GM12878 (cell line): ENCODE results near the gene POLR1A. TPM values are rescaled to one million over a fixed set of nuclear protein-coding genes. Genes with fewer than 3 reads are reported as not detected.

Source experiments
- ATAC-seq: fragments of 200-7000 bp; cut with Tn5 transposase; 3 replicates; pipeline ENCODE4 v1.9.1; 2020; ENCODE audit warnings: mild to moderate bottlenecking, moderate library complexity
- BruUV-seq: library from RNA; stranded (reverse); fragments of 400-500 nt; replicated peaks from 2 replicates; lab custom pipeline; 2021; lab: Mats Ljungman, UMichigan
- CTCF ChIA-PET: fragments of 300-600 bp; sonication (Branson Sonifier 250); formaldehyde crosslinking; extraction: SDS; loops from one replicate; lab custom pipeline; 2021; ENCODE audit warnings: inconsistent platforms; lab: Yijun Ruan, JAX
- POLR2A ChIA-PET: fragments of 350-600 bp; formaldehyde crosslinking; extraction: SDS; loops from one replicate; lab custom pipeline; 2021; ENCODE audit warnings: inconsistent platforms; lab: Charles Lee
- RAD21 ChIA-PET: fragments of 300-600 bp; sonication (Branson Sonifier 250); formaldehyde crosslinking; loops from one replicate; lab custom pipeline; 2023; ENCODE audit warnings: antibody characterized with exemption; ENCODE audit not compliant: unreplicated experiment; lab: Charles Lee
- SMC1A ChIA-PET: fragments of 300-600 bp; sonication (Branson Sonifier 250); formaldehyde crosslinking; loops from one replicate; lab custom pipeline; 2023; ENCODE audit not compliant: unreplicated experiment, uncharacterized antibody; lab: Charles Lee
- DNase-seq: peaks from one replicate; pipeline ENCODE4 v3.0.0-alpha.2; 2011; ENCODE audit warnings: low read depth, low spot score
- FAIRE-seq: peaks from 3 replicates; lab custom pipeline; 2011; peaks lifted over from hg19 to GRCh38; lab: Jason Lieb, UNC
- H2AFZ ChIP-seq: 2 replicates; pipeline ENCODE4 v1.6.0; 2011; ENCODE audit warnings: low read depth, low read length, control low read depth; ENCODE audit not compliant: control insufficient read depth
- H3K27ac ChIP-seq: 2 replicates; pipeline ENCODE4 v1.5.1; 2011; ENCODE audit warnings: control low read depth; ENCODE audit not compliant: control insufficient read depth, insufficient read depth
- H3K27me3 ChIP-seq, 2 experiments: replicated peaks in 1 of 2; 2 replicates each; pipeline versions ENCODE4 v1.6.0 to v1.6.1; 2011; ENCODE audit warnings: low read length in 1 of 2; ENCODE audit not compliant: control insufficient read depth in 2 of 2, insufficient read depth in 2 of 2
- H3K36me3 ChIP-seq, 2 experiments: 2 replicates each; pipeline ENCODE4 v1.5.1; 2011; ENCODE audit warnings: low read length in 1 of 2; ENCODE audit not compliant: control insufficient read depth in 2 of 2, insufficient read depth in 2 of 2
- H3K4me1 ChIP-seq: 2 replicates; pipeline ENCODE4 v1.6.1; 2011; ENCODE audit warnings: mild to moderate bottlenecking, low read length, moderate library complexity, mixed read lengths; ENCODE audit not compliant: control insufficient read depth, insufficient read depth
- H3K4me2 ChIP-seq: 2 replicates; pipeline ENCODE4 v1.6.0; 2011; ENCODE audit warnings: control low read depth; ENCODE audit not compliant: control insufficient read depth, insufficient read depth
- H3K4me3 ChIP-seq: fragments of 200-600 bp; sonication (generic); 2 replicates; pipeline ENCODE4 v1.5.1; 2016
- H3K79me2 ChIP-seq: 2 replicates; pipeline ENCODE4 v1.6.0; 2011; ENCODE audit warnings: low read length; ENCODE audit not compliant: control insufficient read depth, insufficient read depth
- H3K9ac ChIP-seq: 2 replicates; pipeline ENCODE4 v1.8.0; 2011; ENCODE audit warnings: low read length, control low read depth, mixed read lengths; ENCODE audit not compliant: control insufficient read depth, insufficient read depth
- H3K9me3 ChIP-seq: replicated peaks from 3 replicates; pipeline ENCODE4 v1.5.1; 2011; ENCODE audit warnings: mild to moderate bottlenecking, low read length; ENCODE audit not compliant: control insufficient read depth, insufficient read depth
- H4K20me1 ChIP-seq: 2 replicates; pipeline ENCODE4 v1.6.0; 2011; ENCODE audit not compliant: control insufficient read depth, insufficient read depth
- CHD1 ChIP-seq: IDR thresholded peaks from 2 replicates; pipeline ENCODE4 v1.6.1; 2012; ENCODE audit warnings: low read depth, low read length, improper control_type of control experiment
- CHD2 ChIP-seq: IDR thresholded peaks from 2 replicates; pipeline ENCODE4 v1.6.1; 2011; ENCODE audit warnings: low read depth, low read length, improper control_type of control experiment, borderline replicate concordance
- CHD4 ChIP-seq: fragments of 200-600 bp; sonication (generic); IDR thresholded peaks from 2 replicates; pipeline ENCODE4 v1.6.1; 2016; ENCODE audit warnings: mild to moderate bottlenecking
- HSF1 ChIP-seq: fragments of 150-350 bp; IDR thresholded peaks from 2 replicates; pipeline ENCODE4 v1.6.1; 2014; ENCODE audit warnings: mild to moderate bottlenecking, low read depth, low read length
- IKZF2 ChIP-seq, 2 experiments: fragments of 450-650 bp; IDR thresholded peaks; 2 replicates each; pipeline ENCODE4 v1.6.1; 2017; ENCODE audit warnings: mild to moderate bottlenecking in 2 of 2, moderate library complexity in 2 of 2
- NBN ChIP-seq: fragments of 450-650 bp; IDR thresholded peaks from 2 replicates; pipeline ENCODE4 v1.6.1; 2016
- NFXL1 ChIP-seq: fragments of 450-650 bp; IDR thresholded peaks from 2 replicates; pipeline ENCODE4 v1.6.1; 2017; ENCODE audit warnings: antibody characterized with exemption, mild to moderate bottlenecking, borderline replicate concordance
- POLR2AphosphoS5 ChIP-seq: IDR thresholded peaks from 2 replicates; pipeline ENCODE4 v1.6.1; 2011; ENCODE audit warnings: mild to moderate bottlenecking, low read length, inconsistent platforms
- RBBP5 ChIP-seq: fragments of 200-600 bp; sonication (generic); conservative IDR thresholded peaks from 2 replicates; pipeline ENCODE4 v1.6.1; 2016
- SPI1 ChIP-seq: IDR thresholded peaks from 2 replicates; pipeline ENCODE4 v1.6.1; 2011; ENCODE audit warnings: low read depth, mild to moderate bottlenecking, low read length, moderate library complexity, borderline replicate concordance; ENCODE audit not compliant: insufficient read depth
- TCF12 ChIP-seq: IDR thresholded peaks from 2 replicates; pipeline ENCODE4 v1.6.1; 2011; ENCODE audit warnings: low read depth, mild to moderate bottlenecking, low read length
- TCF3 ChIP-seq: IDR thresholded peaks from 2 replicates; pipeline ENCODE4 v1.6.1; 2012; ENCODE audit warnings: low read depth, mild to moderate bottlenecking, low read length, borderline replicate concordance; ENCODE audit not compliant: insufficient read depth
- ZBTB11 ChIP-seq: fragments of 450-650 bp; formaldehyde crosslinking; IDR thresholded peaks from 2 replicates; pipeline ENCODE4 v1.5.0; 2022; ENCODE audit warnings: mild to moderate bottlenecking, missing genetic modification characterization
- ZBTB40 ChIP-seq: fragments of 450-650 bp; IDR thresholded peaks from 2 replicates; pipeline ENCODE4 v1.6.1; 2016; ENCODE audit warnings: mild to moderate bottlenecking, moderate library complexity, borderline replicate concordance
- ZNF24 ChIP-seq: fragments of 450-650 bp; IDR thresholded peaks from 2 replicates; pipeline ENCODE4 v1.6.1; 2017; ENCODE audit warnings: antibody characterized with exemption, mild to moderate bottlenecking
- WGBS: methylation state at CpG from one replicate; pipeline ENCODE4 v1.1.6; 2016; ENCODE audit warnings: low lambda C conversion rate; ENCODE audit not compliant: insufficient replicate concordance, insufficient coverage; ENCODE audit errors: missing lambda C conversion rate; 5-methylcytosine and 5-hydroxymethylcytosine counted together
- in situ Hi-C: fragments of 300-500 bp; cut with MboI; formaldehyde crosslinking; loops from 9 replicates; pipeline ENCODE4 v1.14.3; 2018; ENCODE audit warnings: mixed read lengths
- intact Hi-C: fragments of 100-400 bp; cut with micrococcal nuclease; formaldehyde crosslinking; loops from one replicate; pipeline ENCODE4 v1.14.2; 2022; ENCODE audit not compliant: unreplicated experiment
- polyA plus RNA-seq, 11 experiments: library from polyadenylated mRNA; depleted of rRNA in 4 of 11; unstranded in 6 of 11; stranded (reverse) in 5 of 11; fragments of >200 nt; fragmentation: Nextera tagmentation in 4 of 11; fragmentation: Illumina TruSeq in 1 of 11; extraction: Ambion mirVana in 4 of 11; extraction: Trizol in 1 of 11; gene quantifications; 1 replicate in 1 of 11; 2 replicates in 10 of 11; pipeline versions ENCODE4 v1.2.1 to v1.2.3, GENCODE V29; 2011 to 2016; ENCODE audit warnings: inconsistent platforms in 2 of 11, missing spikeins in 2 of 11, low read depth in 1 of 11
- total RNA-seq, 4 experiments: library from RNA; depleted of rRNA in 3 of 4; stranded (reverse); fragments of >200 nt in 3 of 4; fragmentation: Illumina TruSeq in 1 of 4; extraction: Trizol in 1 of 4; gene quantifications; 2 replicates each; pipeline versions ENCODE4 v1.2.1 to v1.2.3, GENCODE V29; 2013 to 2021

POLR1A gene
- total and polyA plus RNA-seq, 10 of the 15 experiments (the other 5 are each of a cell fraction or from before 2014, with no cell fraction given), result 2.1 to 53.9 (median 17.8) TPM

- BruUV-seq, result no TSS peak
- ChIA-PET CTCF (interaction anchor here (5.1 to 6.4 kb wide), 2 partner anchors 9 to 53 kb away, joined by 39 to 43 read pairs; no protein-coding TSS in a partner anchor), SMC1A (interaction anchor here (0.8 to 5.1 kb wide), 5 partner anchors 45 to 199 kb away, joined by 3 to 45 read pairs (median 5); no protein-coding TSS in a partner anchor), POLR2A (interaction anchor here (1.2 kb wide), 1 partner anchor 26 kb away, joined by 3 read pairs; no protein-coding TSS in a partner anchor), RAD21 (interaction anchor here (0.9 to 5.2 kb wide), 3 partner anchors 10 to 54 kb away, joined by 3 to 58 read pairs (median 7); no protein-coding TSS in a partner anchor)
- Histone ChIP-seq H3K9me3 (no peaks in the 10 kb centered on the region; the same call in 2 of the 3 replicates), H2AFZ (no peak overlapping the region), H3K9ac (no peak overlapping the region), H3K4me2 (no peak overlapping the region), H3K79me2 (no peaks in the 10 kb centered on the region), H3K4me3 (no peak overlapping the region), H4K20me1 (no peaks in the 10 kb centered on the region), H3K27me3 (no peaks in the 10 kb centered on the region), H3K36me3 (peaks cover 31 to 35% of the 10 kb centered on the region in 2 experiments), H3K4me1 (no peaks in the 10 kb centered on the region), H3K27ac (no peak overlapping the region)
- intact Hi-C loops (no loop called here), in situ Hi-C loops (no loop called here)
- ATAC-seq, result no peak
- no peak for DNase-seq
- FAIRE-seq, result no peak
- WGBS, result 93% methylated on average over 8 of the region's 8 CpGs
- no peak for TF ChIP-seq NBN
- TF ChIP-seq ZBTB40, result no peak
- TF ChIP-seq RBBP5, result no peak
- no peak for TF ChIP-seq SPI1
- TF ChIP-seq NFXL1, result no peak
- TF ChIP-seq CHD1, result no peak
- no peak for TF ChIP-seq CHD4
- no peak for TF ChIP-seq ZBTB11 (CRISPR knock-in tag)
- TF ChIP-seq TCF12, result no peak
- TF ChIP-seq TCF3, result no peak
- no peak for TF ChIP-seq ZNF24
- no peak for TF ChIP-seq HSF1
- no peak for TF ChIP-seq IKZF2 (IDR thresholded peaks at IDR 0.05)
- no peak for TF ChIP-seq CHD2
- TF ChIP-seq POLR2AphosphoS5, result no peak
Observed at GRCh38 chr2:86025976-86026743, 79.5 kb downstream of the POLR1A start.
